Prostate gland (tissue), 2 donors: ENCODE measurements around the gene TMEM233. TPM values are rescaled to one million over a fixed set of nuclear protein-coding genes. Genes with fewer than 3 reads are reported as not detected.
A peak's percentile ranks its signal among the peaks of the same experiment; 100 is the strongest.

ENCODE experiments used
- DNase-seq: peaks from one replicate; pipeline ENCODE4 v3.0.0-alpha.2; 2019; ENCODE audit warnings: low spot score
- H3K27ac ChIP-seq, 2 donors: fragments of 200-600 bp; sonication (generic); 2 replicates each; pipeline ENCODE4 v1.5.1; 2017 to 2019
- H3K27me3 ChIP-seq: fragments of 200-600 bp; sonication (generic); replicated peaks from 2 replicates; pipeline ENCODE4 v1.5.1; 2019; ENCODE audit not compliant: insufficient read depth
- H3K36me3 ChIP-seq, 2 donors: fragments of 200-600 bp; sonication (generic); 1 replicate in 1 of 2; 2 replicates in 1 of 2; pipeline versions ENCODE4 v1.5.1 to v1.8.1; 2017 to 2019
- H3K4me1 ChIP-seq: fragments of 200-600 bp; sonication (generic); replicated peaks from 2 replicates; pipeline ENCODE4 v1.5.1; 2019
- H3K4me3 ChIP-seq, 2 donors: fragments of 200-600 bp; sonication (generic); 2 replicates each; pipeline ENCODE4 v1.5.1; 2017 to 2019
- H3K9me3 ChIP-seq: fragments of 200-600 bp; sonication (generic); 2 replicates; pipeline ENCODE4 v1.5.1; 2017
- CTCF ChIP-seq, 4 experiments: fragments of 200-600 bp in 2 of 4; fragments of 450-650 bp in 2 of 4; sonication (generic) in 2 of 4; IDR thresholded peaks; 1 replicate in 3 of 4; 2 replicates in 1 of 4; pipeline ENCODE4 v1.5.1; 2016 to 2019; ENCODE audit warnings: antibody characterized with exemption in 4 of 4, mild to moderate bottlenecking in 2 of 4, moderate library complexity in 2 of 4
- POLR2A ChIP-seq: fragments of 450-650 bp; IDR thresholded peaks from one replicate; pipeline ENCODE4 v1.6.1; 2016; ENCODE audit warnings: antibody characterized with exemption, mild to moderate bottlenecking
- POLR2AphosphoS5 ChIP-seq: sonication (generic); formaldehyde crosslinking; IDR thresholded peaks from one replicate; pipeline ENCODE4 v1.6.1; 2017; ENCODE audit warnings: antibody characterized with exemption
- WGBS: methylation state at CpG from one replicate; pipeline ENCODE4 v1.1.5; 2018; 5-methylcytosine and 5-hydroxymethylcytosine counted together
- intact Hi-C: fragments of 100-400 bp; cut with DNase I; formaldehyde crosslinking; loops from one replicate; pipeline ENCODE4 v1.14.2; 2022
- total RNA-seq, 2 donors: library from RNA; depleted of rRNA; stranded (reverse); fragments of >200 nt; gene quantifications; one replicate each; pipeline ENCODE4 v1.1.0, GENCODE V29; 2016

Gene TMEM233
- total RNA-seq, 2 donors from 2014 or later: 0.18 TPM; not detected in 1

GRCh38 chr12:119666226-119666795, 72.7 kb downstream of the TMEM233 start:
- H3K27ac ChIP-seq: no peak overlapping the region
- no peak for DNase-seq
- intact Hi-C loops: loop anchor here (2.0 kb wide), 1 partner anchor 114 kb away; no protein-coding TSS in a partner anchor
- H3K27me3 ChIP-seq: no peaks in the 10 kb centered on the region
- no peak overlapping the region for H3K4me3 ChIP-seq
- no peak for TF ChIP-seq POLR2AphosphoS5
- no peak for TF ChIP-seq POLR2A
- no peak for TF ChIP-seq CTCF (IDR thresholded peaks at IDR 0.05)
- H3K4me1 ChIP-seq: no peaks in the 10 kb centered on the region
- WGBS: 67% methylated on average over 2 of the region's 2 CpGs
- no peaks in the 10 kb centered on the region for H3K9me3 ChIP-seq
- H3K36me3 ChIP-seq: no peaks in the 10 kb centered on the region

- H3K36me3 ChIP-seq: no peaks in the 10 kb centered on the region
- intact Hi-C loops: loop anchor here (2.0 kb wide), 1 partner anchor 114 kb away; no protein-coding TSS in a partner anchor
- H3K4me3 ChIP-seq: peak overlapping the region; percentile 65 to 87
- DNase-seq: no peak
- no peaks in the 10 kb centered on the region for H3K9me3 ChIP-seq
- TF ChIP-seq POLR2A (no peak), CTCF (IDR thresholded peaks at IDR 0.05) (no peak), POLR2AphosphoS5 (no peak)
- no peaks in the 10 kb centered on the region for H3K4me1 ChIP-seq
- WGBS: 9% methylated on average over 9 of the region's 9 CpGs
- no peaks in the 10 kb centered on the region for H3K27me3 ChIP-seq
- H3K27ac ChIP-seq: no peak overlapping the region
Measured at GRCh38 chr12:119666900-119667576, 73.5 kb downstream of the TMEM233 start.

- TF ChIP-seq POLR2AphosphoS5: peak; percentile 96
- TF ChIP-seq CTCF (IDR thresholded peaks at IDR 0.05): peak; percentile 77 to 93 (median 91)
- peak; percentile 61 for TF ChIP-seq POLR2A
- peak within 1 kb of the TSS; percentile 72 to 81 for H3K27ac ChIP-seq
- peak within 1 kb of the TSS; percentile 65 to 87 for H3K4me3 ChIP-seq
- DNase-seq: peak; percentile 97
- intact Hi-C loops: loop anchor here (2.0 kb wide), 1 partner anchor 113 kb away; no protein-coding TSS in a partner anchor
- under 1% methylated on average over 69 of the region's 69 CpGs for WGBS
- no peaks in the 10 kb centered on the region for H3K36me3 ChIP-seq
- H3K4me1 ChIP-seq: no peaks in the 10 kb centered on the region
- no peaks in the 10 kb centered on the region for H3K27me3 ChIP-seq
- no peaks in the 10 kb centered on the region for H3K9me3 ChIP-seq
Measured at GRCh38 chr12:119667577-119668323, 74.2 kb downstream of the TMEM233 start, which contains the start of gene PRKAB1. Gene PRKAB1 (plus strand): TSS chr12:119668133. CDS start chr12:119668245, 112 bp downstream.

GRCh38 chr12:119668324-119668841, 74.8 kb downstream of the TMEM233 start:
- no peak for DNase-seq
- WGBS: 3% methylated on average over 13 of the region's 14 CpGs
- Histone ChIP-seq H3K4me1 (no peaks in the 10 kb centered on the region), H3K27me3 (no peaks in the 10 kb centered on the region), H3K36me3 (no peaks in the 10 kb centered on the region), H3K9me3 (no peaks in the 10 kb centered on the region), H3K4me3 (peak overlapping the region; percentile 65 to 87), H3K27ac (peak overlapping the region; percentile 72 to 81)
- TF ChIP-seq POLR2AphosphoS5 (no peak), CTCF (IDR thresholded peaks at IDR 0.05) (no peak), POLR2A (no peak)
- intact Hi-C loops: no loop called here
